SK-N-SH (cell line): Measurements from ENCODE around the gene HTR6. TPM values are rescaled to one million over a fixed set of nuclear protein-coding genes. Genes with fewer than 3 reads are reported as not detected.

Experiments
- CTCF ChIA-PET: fragments of 300-600, 350-600 bp; formaldehyde crosslinking; extraction: SDS; loops from one replicate; lab custom pipeline; 2021; lab: Yijun Ruan, JAX
- POLR2A ChIA-PET: fragments of 350-600 bp; sonication (Branson Sonifier 250); formaldehyde crosslinking; extraction: SDS; loops from one replicate; lab custom pipeline; 2020; ENCODE audit warnings: antibody characterized with exemption, inconsistent platforms; lab: Yijun Ruan, JAX
- DNase-seq: peaks from one replicate; pipeline ENCODE4 v3.0.0; 2012
- H2AFZ ChIP-seq: fragments of 200-600 bp; sonication (generic); 2 replicates; pipeline ENCODE4 v1.8.1; 2016; ENCODE audit warnings: antibody characterized with exemption, mild to moderate bottlenecking, low read depth
- H3F3A ChIP-seq: fragments of 200-600 bp; sonication (generic); replicated peaks from 2 replicates; pipeline ENCODE3; 2016; ENCODE audit warnings: antibody characterized with exemption, mild to moderate bottlenecking; ENCODE audit not compliant: insufficient read depth
- H3K27ac ChIP-seq, 2 experiments: fragments of 200-500 bp in 1 of 2; fragments of 200-600 bp in 1 of 2; sonication (Bioruptor generic) in 1 of 2; sonication (generic), shearing (Covaris generic) in 1 of 2; 2 replicates each; pipeline versions ENCODE4 v1.5.1 to v1.6.1; 2014 to 2016; ENCODE audit warnings: low read depth in 2 of 2, inconsistent platforms in 1 of 2, low read length in 1 of 2, mild to moderate bottlenecking in 1 of 2, mixed read lengths in 1 of 2
- H3K27me3 ChIP-seq: fragments of 200-600 bp; sonication (generic), shearing (Covaris generic); 2 replicates; pipeline ENCODE4 v1.6.1; 2016; ENCODE audit warnings: mixed run types; ENCODE audit not compliant: insufficient read depth
- H3K36me3 ChIP-seq, 2 experiments: fragments of 200-500 bp in 1 of 2; fragments of 200-600 bp in 1 of 2; sonication (Bioruptor generic) in 1 of 2; sonication (generic) in 1 of 2; replicated peaks in 1 of 2; 2 replicates each; pipeline versions ENCODE3 to v1.5.1; 2014 to 2016; ENCODE audit warnings: low read length in 1 of 2, mild to moderate bottlenecking in 1 of 2; ENCODE audit not compliant: insufficient read depth in 2 of 2, control insufficient read depth in 1 of 2
- H3K4me1 ChIP-seq, 2 experiments: fragments of 200-500 bp in 1 of 2; fragments of 200-600 bp in 1 of 2; sonication (Bioruptor generic) in 1 of 2; sonication (generic), shearing (Covaris generic) in 1 of 2; 2 replicates each; pipeline versions ENCODE4 v1.5.1 to v1.6.1; 2014 to 2016; ENCODE audit warnings: low read depth in 1 of 2, low read length in 1 of 2, mixed run types in 1 of 2; ENCODE audit not compliant: insufficient read depth in 2 of 2, control insufficient read depth in 1 of 2
- H3K4me2 ChIP-seq: fragments of 200-600 bp; sonication (generic), shearing (Covaris generic); 2 replicates; pipeline ENCODE4 v1.6.1; 2017; ENCODE audit warnings: mixed run types
- H3K4me3 ChIP-seq, 2 experiments: fragments of 200-500 bp in 1 of 2; fragments of 200-600 bp in 1 of 2; sonication (Bioruptor generic) in 1 of 2; sonication (generic), shearing (Covaris generic) in 1 of 2; 2 replicates each; pipeline versions ENCODE4 v1.5.1 to v1.8.1; 2014 to 2016; ENCODE audit warnings: low read depth in 2 of 2, inconsistent platforms in 1 of 2, low read length in 1 of 2, mild to moderate bottlenecking in 1 of 2, mixed read lengths in 1 of 2, moderate library complexity in 1 of 2
- H3K79me2 ChIP-seq: fragments of 200-600 bp; sonication (generic); 2 replicates; pipeline ENCODE4 v1.8.1; 2017; ENCODE audit warnings: mild to moderate bottlenecking; ENCODE audit not compliant: insufficient read depth
- H3K9ac ChIP-seq: fragments of 200-600 bp; sonication (generic); 2 replicates; pipeline ENCODE4 v1.6.1; 2017; ENCODE audit warnings: mixed run types
- H3K9me2 ChIP-seq: fragments of 200-600 bp; sonication (generic); 2 replicates; pipeline ENCODE4 v1.6.1; 2017; ENCODE audit warnings: mixed run types
- H3K9me3 ChIP-seq: fragments of 200-600 bp; sonication (generic); 2 replicates; pipeline ENCODE4 v1.6.1; 2017; ENCODE audit warnings: mixed run types, mild to moderate bottlenecking, moderate library complexity
- H4K20me1 ChIP-seq: fragments of 200-600 bp; sonication (generic); 2 replicates; pipeline ENCODE4 v1.6.1; 2017; ENCODE audit warnings: mild to moderate bottlenecking, mixed run types; ENCODE audit not compliant: insufficient read depth
- CHD2 ChIP-seq: fragments of 150-350 bp; IDR thresholded peaks from 2 replicates; pipeline ENCODE4 v1.6.1; 2018; ENCODE audit warnings: low read length; ENCODE audit not compliant: partially characterized antibody
- EZH2phosphoT487 ChIP-seq: fragments of 200-600 bp; sonication (generic); IDR thresholded peaks from 2 replicates; pipeline ENCODE4 v1.6.1; 2017; ENCODE audit warnings: low read depth, mixed run types, mild to moderate bottlenecking, antibody characterized with exemption, moderate library complexity, borderline replicate concordance
- FOSL2 ChIP-seq: IDR thresholded peaks from 2 replicates; pipeline ENCODE4 v1.4.0; 2012; ENCODE audit warnings: low read depth, mild to moderate bottlenecking, moderate library complexity, borderline replicate concordance
- FOXJ3 ChIP-seq: sonication (generic); formaldehyde crosslinking; IDR thresholded peaks from 2 replicates; pipeline ENCODE4 v1.5.1; 2020; ENCODE audit warnings: mild to moderate bottlenecking, missing genetic modification reagents
- GABPA ChIP-seq: IDR thresholded peaks from 2 replicates; pipeline ENCODE4 v1.4.0; 2012; ENCODE audit warnings: low read depth, mild to moderate bottlenecking
- MEF2A ChIP-seq: IDR thresholded peaks from 2 replicates; pipeline ENCODE4 v1.4.0; 2012; ENCODE audit warnings: low read depth, borderline replicate concordance
- NFIC ChIP-seq: IDR thresholded peaks from 2 replicates; pipeline ENCODE4 v1.4.0; 2012; ENCODE audit warnings: borderline replicate concordance
- PBX3 ChIP-seq: IDR thresholded peaks from 2 replicates; pipeline ENCODE4; 2012
- RAD21 ChIP-seq: IDR thresholded peaks from 2 replicates; pipeline ENCODE4 v1.6.1; 2012; ENCODE audit warnings: mild to moderate bottlenecking, low read length
- RCOR1 ChIP-seq: fragments of 150-350 bp; IDR thresholded peaks from 2 replicates; pipeline ENCODE4 v1.6.1; 2017; ENCODE audit warnings: antibody characterized with exemption, low read length
- TCF12 ChIP-seq: IDR thresholded peaks from 2 replicates; pipeline ENCODE4 v1.4.0; 2012
- TEAD4 ChIP-seq: IDR thresholded peaks from 2 replicates; pipeline ENCODE4 v1.4.0; 2012; ENCODE audit warnings: mild to moderate bottlenecking, borderline replicate concordance; ENCODE audit not compliant: insufficient read depth
- USF1 ChIP-seq: IDR thresholded peaks from 2 replicates; pipeline ENCODE4 v1.4.0; 2012; ENCODE audit warnings: low read depth, borderline replicate concordance
- USF2 ChIP-seq: fragments of 150-350 bp; IDR thresholded peaks from 2 replicates; pipeline ENCODE4 v1.6.1; 2017; ENCODE audit warnings: antibody characterized with exemption, low read length, low read depth, borderline replicate concordance
- ZBTB33 ChIP-seq: IDR thresholded peaks from 2 replicates; pipeline ENCODE4 v1.4.0; 2012; ENCODE audit warnings: low read depth, borderline replicate concordance
- WGBS: methylation state at CpG from one replicate; pipeline ENCODE4 v1.1.6; 2017; ENCODE audit warnings: low lambda C conversion rate; 5-methylcytosine and 5-hydroxymethylcytosine counted together
- polyA plus RNA-seq, 3 experiments: library from polyadenylated mRNA; depleted of rRNA; stranded (reverse); fragments of >200 nt; gene quantifications; 2 replicates each; pipeline ENCODE4 v1.2.3, GENCODE V29; 2012

The HTR6 gene
- polyA plus RNA-seq, 1 of the 3 experiments (the other 2 are of a cell fraction) = 0.05 TPM

GRCh38 chr1:19695772-19696171, 31.1 kb downstream of the HTR6 start:
- no peak overlapping the region for H3K4me2 ChIP-seq
- H3K27me3 ChIP-seq = no peaks in the 10 kb centered on the region
- H3F3A ChIP-seq = no peaks in the 10 kb centered on the region
- no peaks in the 10 kb centered on the region for H3K4me1 ChIP-seq
- H3K9ac ChIP-seq = no peak overlapping the region
- H3K36me3 ChIP-seq = no peaks in the 10 kb centered on the region
- 87% methylated on average over 7 of the region's 7 CpGs for WGBS
- no peak for DNase-seq
- no peak overlapping the region for H2AFZ ChIP-seq
- no peak overlapping the region for H3K4me3 ChIP-seq
- CTCF ChIA-PET = interaction anchor here (1.1 to 3.1 kb wide), 5 partner anchors 9 to 42 kb away, joined by 3 to 23 read pairs (median 6); no protein-coding TSS in a partner anchor
- H3K79me2 ChIP-seq = no peaks in the 10 kb centered on the region
- no peaks in the 10 kb centered on the region for H4K20me1 ChIP-seq
- TF ChIP-seq EZH2phosphoT487 (no peak), FOXJ3 (no peak), GABPA (no peak), USF1 (no peak), CHD2 (no peak), USF2 (no peak), FOSL2 (no peak), RAD21 (no peak), NFIC (no peak), ZBTB33 (no peak), RCOR1 (no peak), TEAD4 (no peak), MEF2A (no peak), PBX3 (no peak), TCF12 (no peak)
- POLR2A ChIA-PET = no interaction called here
- H3K9me2 ChIP-seq = no peaks in the 10 kb centered on the region
- no peak overlapping the region for H3K27ac ChIP-seq
- no peaks in the 10 kb centered on the region for H3K9me3 ChIP-seq
